Loucy (cell line): Measurements from ENCODE around the gene VPS37B.

ENCODE experiments used
- EZH2phosphoT487 ChIP-seq: fragments of 200-600 bp; IDR thresholded peaks from 2 replicates; pipeline ENCODE4 v1.6.1; 2018; ENCODE audit warnings: antibody characterized with exemption, mild to moderate bottlenecking, moderate library complexity, borderline replicate concordance
- TF ChIP-seq, protein P1 (sequence below): fragments of 200-600 bp; sonication (generic); conservative IDR thresholded peaks from 2 replicates; pipeline ENCODE4 v1.5.1; 2014; ENCODE audit warnings: mild to moderate bottlenecking, antibody characterized with exemption, low read length

DNA sequence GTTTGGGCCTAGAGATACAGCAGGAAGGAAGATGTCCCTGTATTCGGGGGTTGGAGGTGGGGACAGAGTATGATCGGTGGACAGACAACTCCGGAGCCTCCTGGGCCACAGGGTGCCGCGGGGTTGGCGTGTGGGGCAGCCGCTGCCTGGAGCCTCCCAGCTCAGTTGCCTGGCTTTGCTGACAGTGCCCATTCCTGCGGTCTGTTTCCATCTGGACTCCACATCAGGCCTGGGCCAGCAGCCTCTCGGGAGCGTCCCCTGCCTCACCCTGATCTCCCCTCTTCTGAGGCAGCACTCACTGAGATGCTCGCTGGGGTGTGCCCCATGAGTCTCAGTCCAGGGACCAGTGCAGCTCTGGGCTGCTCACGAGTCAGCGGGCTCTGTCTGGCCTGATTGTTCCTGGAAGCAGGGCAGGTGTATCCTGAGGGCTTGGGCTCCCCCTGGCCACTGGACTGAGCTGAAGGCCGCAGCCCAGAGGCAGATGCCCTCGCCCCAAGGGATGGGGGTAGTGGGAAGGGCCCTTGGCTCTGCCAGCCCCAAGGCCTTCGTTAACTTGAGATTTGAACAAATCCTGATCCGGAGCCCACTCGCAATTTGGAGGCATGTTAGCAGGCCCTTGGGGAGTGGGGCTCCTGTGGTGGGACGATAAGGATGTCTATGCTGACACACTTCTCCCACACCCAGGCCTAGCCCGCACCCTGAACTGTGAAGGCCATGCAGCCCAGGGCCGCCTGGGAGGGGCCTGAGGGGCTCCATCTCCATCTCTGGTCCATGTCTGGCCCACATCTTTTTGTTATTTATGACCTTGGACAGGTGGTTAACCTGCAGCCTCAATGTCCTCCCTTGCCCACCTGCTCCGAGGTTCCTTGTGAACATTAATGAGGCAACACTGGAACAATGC, 53.2 kb downstream of the VPS37B start:
- TF ChIP-seq, protein P1, sequence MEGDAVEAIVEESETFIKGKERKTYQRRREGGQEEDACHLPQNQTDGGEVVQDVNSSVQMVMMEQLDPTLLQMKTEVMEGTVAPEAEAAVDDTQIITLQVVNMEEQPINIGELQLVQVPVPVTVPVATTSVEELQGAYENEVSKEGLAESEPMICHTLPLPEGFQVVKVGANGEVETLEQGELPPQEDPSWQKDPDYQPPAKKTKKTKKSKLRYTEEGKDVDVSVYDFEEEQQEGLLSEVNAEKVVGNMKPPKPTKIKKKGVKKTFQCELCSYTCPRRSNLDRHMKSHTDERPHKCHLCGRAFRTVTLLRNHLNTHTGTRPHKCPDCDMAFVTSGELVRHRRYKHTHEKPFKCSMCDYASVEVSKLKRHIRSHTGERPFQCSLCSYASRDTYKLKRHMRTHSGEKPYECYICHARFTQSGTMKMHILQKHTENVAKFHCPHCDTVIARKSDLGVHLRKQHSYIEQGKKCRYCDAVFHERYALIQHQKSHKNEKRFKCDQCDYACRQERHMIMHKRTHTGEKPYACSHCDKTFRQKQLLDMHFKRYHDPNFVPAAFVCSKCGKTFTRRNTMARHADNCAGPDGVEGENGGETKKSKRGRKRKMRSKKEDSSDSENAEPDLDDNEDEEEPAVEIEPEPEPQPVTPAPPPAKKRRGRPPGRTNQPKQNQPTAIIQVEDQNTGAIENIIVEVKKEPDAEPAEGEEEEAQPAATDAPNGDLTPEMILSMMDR = no peak
- TF ChIP-seq EZH2phosphoT487 = no peak
